Smooth muscle cell (in vitro differentiated cells): ENCODE measurements around the gene MBNL1. TPM values are rescaled to one million over a fixed set of nuclear protein-coding genes. Genes with fewer than 3 reads are reported as not detected.

ENCODE experiments used
- DNase-seq: peaks from one replicate; lab custom pipeline; 2025; ENCODE audit not compliant: unreplicated experiment; lab: John Stamatoyannopoulos, UW
- H2AFZ ChIP-seq: fragments of 200-600 bp; sonication (generic); 2 replicates; pipeline ENCODE4 v1.6.0; 2016; ENCODE audit warnings: antibody characterized with exemption, low read depth, mild to moderate bottlenecking
- H3F3A ChIP-seq: fragments of 200-600 bp; sonication (generic); 2 replicates; pipeline ENCODE4 v1.6.0; 2017; ENCODE audit warnings: antibody characterized with exemption, low read depth
- H3K27ac ChIP-seq: fragments of 200-600 bp; sonication (generic); 2 replicates; pipeline ENCODE4 v1.5.1; 2016; ENCODE audit warnings: low read depth, mild to moderate bottlenecking
- H3K27me3 ChIP-seq: fragments of 200-600 bp; sonication (generic); 2 replicates; pipeline ENCODE4 v1.6.1; 2016; ENCODE audit warnings: low read depth, mild to moderate bottlenecking
- H3K36me3 ChIP-seq: fragments of 200-600 bp; sonication (generic); 2 replicates; pipeline ENCODE4 v1.5.1; 2016; ENCODE audit warnings: low read depth
- H3K4me1 ChIP-seq: fragments of 200-600 bp; sonication (generic); 2 replicates; pipeline ENCODE4 v1.5.1; 2016; ENCODE audit warnings: low read depth
- H3K4me2 ChIP-seq: fragments of 200-600 bp; sonication (generic); 2 replicates; pipeline ENCODE4 v1.6.0; 2016; ENCODE audit warnings: mild to moderate bottlenecking
- H3K4me3 ChIP-seq: fragments of 200-600 bp; sonication (generic); 2 replicates; pipeline ENCODE4 v1.5.1; 2016; ENCODE audit warnings: mild to moderate bottlenecking
- H3K79me2 ChIP-seq: fragments of 200-600 bp; sonication (generic); 2 replicates; pipeline ENCODE4 v1.6.0; 2016; ENCODE audit warnings: low read depth, mild to moderate bottlenecking
- H3K9ac ChIP-seq: fragments of 200-600 bp; sonication (generic); 2 replicates; pipeline ENCODE4 v1.6.0; 2016; ENCODE audit warnings: low read depth
- H3K9me3 ChIP-seq: fragments of 200-600 bp; sonication (generic); replicated peaks from 2 replicates; pipeline ENCODE4 v1.5.1; 2016; ENCODE audit warnings: low read depth
- H4K20me1 ChIP-seq: fragments of 200-600 bp; sonication (generic); 2 replicates; pipeline ENCODE4 v1.6.0; 2016; ENCODE audit warnings: low read depth
- WGBS: methylation state at CpG from one replicate; pipeline ENCODE4 v1.1.7; 2016; ENCODE audit warnings: low lambda C conversion rate; 5-methylcytosine and 5-hydroxymethylcytosine counted together
- polyA plus RNA-seq: library from polyadenylated mRNA; unstranded; fragments of >200 nt; fragmentation: Nextera tagmentation; extraction: Ambion mirVana; gene quantifications from 2 replicates; pipeline ENCODE4 v1.2.1, GENCODE V29; 2016
- total RNA-seq: library from RNA; depleted of rRNA; stranded (reverse); fragments of >200 nt; gene quantifications from 2 replicates; pipeline ENCODE4 v1.2.3, GENCODE V29; 2014
- TF ChIP-seq, protein P1 (sequence below): fragments of 200-600 bp; sonication (generic); IDR thresholded peaks from 2 replicates; pipeline ENCODE4 v1.5.1; 2017; ENCODE audit warnings: borderline replicate concordance, mild to moderate bottlenecking, antibody characterized with exemption; ENCODE audit not compliant: insufficient read depth, poor library complexity, severe bottlenecking

The MBNL1 gene
- total and polyA plus RNA-seq, 2 experiments from 2014 or later: 19.5 to 128 TPM

DNA sequence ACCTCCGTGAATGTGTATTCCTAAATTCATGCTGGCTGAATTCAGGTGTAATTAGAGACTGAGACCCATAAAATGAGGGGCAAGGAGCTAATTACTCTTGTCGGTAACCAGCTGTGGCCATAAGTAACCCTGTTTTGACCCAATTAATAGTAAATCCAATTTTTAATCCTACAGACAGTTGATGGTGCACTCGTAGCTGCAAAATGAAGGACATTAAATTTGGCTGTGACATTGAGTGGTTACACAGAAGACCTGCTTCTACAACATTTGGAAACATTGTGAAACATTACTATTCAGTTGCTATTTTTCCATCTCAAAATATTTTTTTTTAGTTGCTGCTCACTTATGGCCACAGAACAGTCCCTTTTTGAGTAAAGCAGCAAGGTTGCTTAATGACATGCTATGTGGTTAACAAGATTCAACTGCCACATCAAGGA is 33.0 kb downstream of the MBNL1 start:
- Histone ChIP-seq H4K20me1 (peaks cover 65% of the 10 kb centered on the region), H3K79me2 (peaks cover 86% of the 10 kb centered on the region), H3K9me3 (no peaks in the 10 kb centered on the region), H3K27me3 (no peaks in the 10 kb centered on the region), H3K4me2 (peak overlapping the region; percentile 77), H3K36me3 (peaks cover 3% of the 10 kb centered on the region), H3K27ac (peak overlapping the region; percentile 89), H3K4me3 (peak overlapping the region; percentile 26), H3F3A (no peaks in the 10 kb centered on the region), H2AFZ (no peak overlapping the region), H3K4me1 (peaks cover 40% of the 10 kb centered on the region), H3K9ac (peak overlapping the region; percentile 46)
- 86% methylated on average over 3 of the region's 3 CpGs for WGBS
- TF ChIP-seq, protein P1, sequence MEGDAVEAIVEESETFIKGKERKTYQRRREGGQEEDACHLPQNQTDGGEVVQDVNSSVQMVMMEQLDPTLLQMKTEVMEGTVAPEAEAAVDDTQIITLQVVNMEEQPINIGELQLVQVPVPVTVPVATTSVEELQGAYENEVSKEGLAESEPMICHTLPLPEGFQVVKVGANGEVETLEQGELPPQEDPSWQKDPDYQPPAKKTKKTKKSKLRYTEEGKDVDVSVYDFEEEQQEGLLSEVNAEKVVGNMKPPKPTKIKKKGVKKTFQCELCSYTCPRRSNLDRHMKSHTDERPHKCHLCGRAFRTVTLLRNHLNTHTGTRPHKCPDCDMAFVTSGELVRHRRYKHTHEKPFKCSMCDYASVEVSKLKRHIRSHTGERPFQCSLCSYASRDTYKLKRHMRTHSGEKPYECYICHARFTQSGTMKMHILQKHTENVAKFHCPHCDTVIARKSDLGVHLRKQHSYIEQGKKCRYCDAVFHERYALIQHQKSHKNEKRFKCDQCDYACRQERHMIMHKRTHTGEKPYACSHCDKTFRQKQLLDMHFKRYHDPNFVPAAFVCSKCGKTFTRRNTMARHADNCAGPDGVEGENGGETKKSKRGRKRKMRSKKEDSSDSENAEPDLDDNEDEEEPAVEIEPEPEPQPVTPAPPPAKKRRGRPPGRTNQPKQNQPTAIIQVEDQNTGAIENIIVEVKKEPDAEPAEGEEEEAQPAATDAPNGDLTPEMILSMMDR: no peak
- no peak for DNase-seq

DNA sequence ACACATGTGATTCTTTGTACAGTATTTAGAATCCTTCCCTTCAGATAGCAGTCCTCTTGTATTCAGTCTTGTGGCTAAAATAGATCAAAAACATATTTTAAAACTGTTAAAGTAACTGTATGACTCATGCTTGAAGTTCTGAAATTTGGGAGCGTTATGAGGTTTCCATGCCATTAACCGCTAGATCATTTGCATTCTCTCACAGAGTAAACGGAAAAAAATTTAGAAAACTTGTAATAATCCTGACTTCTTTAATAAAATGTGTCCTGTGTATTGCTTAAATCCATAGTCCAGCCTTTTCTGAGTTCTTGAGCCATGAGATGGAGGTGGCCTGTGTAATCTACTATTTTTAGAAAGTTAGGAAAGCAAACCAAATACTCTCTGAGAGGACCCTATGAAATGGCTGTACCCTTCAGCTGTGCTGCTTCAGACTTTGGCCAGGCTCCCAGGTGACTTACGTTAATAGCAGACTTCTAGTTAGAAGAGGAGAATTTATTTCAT is 33.8 kb downstream of the MBNL1 start:
- Histone ChIP-seq H3K79me2 (peaks cover 82% of the 10 kb centered on the region), H2AFZ (no peak overlapping the region), H3K9me3 (no peaks in the 10 kb centered on the region), H3K4me3 (peak overlapping the region; percentile 26), H3K4me2 (peak overlapping the region; percentile 77), H3K4me1 (peaks cover 41% of the 10 kb centered on the region), H3K27ac (peak overlapping the region; percentile 89), H4K20me1 (peaks cover 59% of the 10 kb centered on the region), H3K27me3 (no peaks in the 10 kb centered on the region), H3F3A (no peaks in the 10 kb centered on the region), H3K36me3 (peaks cover 3% of the 10 kb centered on the region), H3K9ac (peak overlapping the region; percentile 46)
- TF ChIP-seq, protein P1: no peak
- DNase-seq: no peak
- WGBS: 30% methylated on average over 4 of the region's 4 CpGs

DNA sequence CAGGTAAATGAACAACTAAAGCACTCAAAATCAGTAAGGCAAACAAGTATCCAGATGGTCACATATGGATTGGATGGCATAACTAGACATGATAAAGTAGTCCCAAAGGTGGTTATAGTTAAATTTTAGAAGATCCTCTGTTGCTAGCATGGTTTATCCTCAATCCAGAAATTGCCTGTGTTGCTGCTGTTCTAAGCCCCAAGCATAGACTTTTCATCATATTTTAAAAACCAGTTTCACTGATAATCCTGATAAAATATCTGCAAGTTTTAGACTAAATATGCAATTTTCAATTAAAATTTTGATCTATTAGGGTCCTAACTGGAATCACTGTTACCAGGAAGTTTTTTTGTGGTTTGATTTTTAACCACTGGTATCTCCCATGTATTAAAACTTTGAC is 35.4 kb downstream of the MBNL1 start:
- H3K36me3 ChIP-seq: peaks cover 3% of the 10 kb centered on the region
- peaks cover 57% of the 10 kb centered on the region for H4K20me1 ChIP-seq
- peaks cover 4% of the 10 kb centered on the region for H3F3A ChIP-seq
- peaks cover 73% of the 10 kb centered on the region for H3K79me2 ChIP-seq
- TF ChIP-seq, protein P1: no peak
- no peaks in the 10 kb centered on the region for H3K27me3 ChIP-seq
- H3K4me1 ChIP-seq: peaks cover 42% of the 10 kb centered on the region
- H2AFZ ChIP-seq: no peak overlapping the region
- H3K4me2 ChIP-seq: no peak overlapping the region
- H3K27ac ChIP-seq: no peak overlapping the region
- no peak for DNase-seq
- H3K9ac ChIP-seq: no peak overlapping the region
- no peak overlapping the region for H3K4me3 ChIP-seq
- no peaks in the 10 kb centered on the region for H3K9me3 ChIP-seq

DNA sequence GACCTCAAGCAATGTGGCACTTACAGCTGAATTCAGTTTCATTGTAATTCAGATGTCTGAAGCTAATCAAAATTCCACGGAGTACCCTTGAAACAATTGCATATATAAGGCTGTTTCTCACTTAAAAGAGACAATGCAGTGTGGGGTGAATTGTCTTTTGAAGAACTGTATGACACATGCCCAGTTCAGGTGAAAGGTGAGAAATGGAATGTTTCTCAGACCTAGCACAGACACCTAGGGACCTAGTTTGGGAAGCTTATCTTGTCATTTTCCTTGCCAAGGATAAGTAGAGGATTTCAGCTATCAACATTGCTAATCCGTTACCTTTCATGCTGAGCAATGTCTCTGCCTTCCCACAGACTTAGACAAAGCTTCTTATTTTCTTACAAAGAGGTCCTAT is 36.3 kb downstream of the MBNL1 start:
- WGBS: 60% methylated on average over 2 of the region's 2 CpGs
- Histone ChIP-seq H3K27me3 (no peaks in the 10 kb centered on the region), H3K9ac (no peak overlapping the region), H4K20me1 (peaks cover 62% of the 10 kb centered on the region), H3K4me1 (peaks cover 48% of the 10 kb centered on the region), H3K9me3 (no peaks in the 10 kb centered on the region), H3K4me2 (no peak overlapping the region), H3K79me2 (peaks cover 64% of the 10 kb centered on the region), H2AFZ (no peak overlapping the region), H3K4me3 (no peak overlapping the region), H3K36me3 (no peaks in the 10 kb centered on the region), H3F3A (peaks cover 4% of the 10 kb centered on the region), H3K27ac (no peak overlapping the region)
- TF ChIP-seq, protein P1: no peak
- no peak for DNase-seq
